ENCODE measurements around the gene SLC9A3. TPM values are rescaled to one million over a fixed set of nuclear protein-coding genes. Genes with fewer than 3 reads are reported as not detected.

The SLC9A3 gene
- total RNA-seq, 1 experiment from 2014 or later: 0.85 TPM

- no peaks in the 10 kb centered on the region; the same call in 1 of the 2 replicates for H3K27me3 ChIP-seq (ENCODE audit: insufficient read depth, low read length)
- no peak for TF ChIP-seq CTCF (conservative IDR thresholded peaks at IDR 0.05)
- no peak overlapping the region for H4K8ac ChIP-seq (replicated peaks; ENCODE audit: insufficient read length, low read depth, low read length)
- no peak overlapping the region for H3K4ac ChIP-seq (ENCODE audit: low read depth, low read length)
- H3K27ac Mint-ChIP-seq: no peak overlapping the region
- H4K5ac ChIP-seq (ENCODE audit: insufficient read length, low read depth, low read length): no peak overlapping the region
- H2BK120ac ChIP-seq (ENCODE audit: low read depth, low read length, poor library complexity, severe bottlenecking): no peak overlapping the region
- H3K14ac ChIP-seq (ENCODE audit: insufficient read depth, low read length): no peak overlapping the region
- H2AK5ac ChIP-seq (ENCODE audit: insufficient read length, low read length): no peak overlapping the region
- H4K20me1 ChIP-seq (ENCODE audit: control insufficient read depth, insufficient read depth, insufficient read length): no peaks in the 10 kb centered on the region
- H2AFZ ChIP-seq (ENCODE audit: low read length): no peak overlapping the region
- H3K27me3 Mint-ChIP-seq (ENCODE audit: low read depth): peaks cover 19% of the 10 kb centered on the region
- H3K79me2 ChIP-seq (ENCODE audit: insufficient read depth, low read length): no peaks in the 10 kb centered on the region
- H3K23me2 ChIP-seq (ENCODE audit: insufficient read length, low read depth, low read length, poor library complexity, severe bottlenecking): no peaks in the 10 kb centered on the region
- no peak overlapping the region for H3K23ac ChIP-seq (ENCODE audit: insufficient read length, low read depth, low read length)
- no peak overlapping the region for H3K18ac ChIP-seq (ENCODE audit: insufficient read length, low read depth, low read length)
- no peak overlapping the region for H2BK5ac ChIP-seq (ENCODE audit: insufficient read length, low read length)
- H3K9ac ChIP-seq (ENCODE audit: extremely low read depth, insufficient read length, low read length): no peak overlapping the region
- no peaks in the 10 kb centered on the region for H3K9me3 ChIP-seq (ENCODE audit: control insufficient read depth, low read depth, low read length)
- no peaks in the 10 kb centered on the region for H3K9me3 Mint-ChIP-seq
- no peak for DNase-seq
- H3K4me1 ChIP-seq (ENCODE audit: insufficient read depth, low read length): no peaks in the 10 kb centered on the region
- H2BK12ac ChIP-seq (ENCODE audit: insufficient read length, low read depth, low read length): no peak overlapping the region
- H3K4me2 ChIP-seq (ENCODE audit: insufficient read depth, insufficient read length, low read length): no peak overlapping the region
- no peak overlapping the region for H4K91ac ChIP-seq (ENCODE audit: insufficient read length, low read depth, low read length)
- H2BK15ac ChIP-seq (ENCODE audit: low read depth, low read length): no peak overlapping the region
- no peak overlapping the region for H3T11ph ChIP-seq (ENCODE audit: low read length)
- no peak overlapping the region for H3K56ac ChIP-seq (ENCODE audit: insufficient read length, low read depth, low read length)
- H3K79me1 ChIP-seq (ENCODE audit: insufficient read depth, low read depth, low read length, poor library complexity, severe bottlenecking): no peaks in the 10 kb centered on the region
- H3K4me1 Mint-ChIP-seq: no peaks in the 10 kb centered on the region; a peak in 1 of 4 replicates
- no peaks in the 10 kb centered on the region for H3K36me3 Mint-ChIP-seq (ENCODE audit: insufficient read depth in 1 of 3, low read depth in 3 of 3)
- no peak overlapping the region for H3K27ac ChIP-seq (ENCODE audit: insufficient read length, low read depth, low read length)
- no peak overlapping the region for H3K4me3 Mint-ChIP-seq
- no peak overlapping the region for H2BK20ac ChIP-seq (ENCODE audit: low read depth, low read length, poor library complexity, severe bottlenecking)
- WGBS (ENCODE audit: extremely low coverage, insufficient read length, low lambda C conversion rate): no CpG with 5 or more reads among the region's 23 CpGs
These were observed 38.2 kb downstream of the SLC9A3 start for GRCh38 chr5:485946-486491.

Measured in H9 (cell line).